Measurements from ENCODE around the gene SUN3.

SUN3 gene, protein sequence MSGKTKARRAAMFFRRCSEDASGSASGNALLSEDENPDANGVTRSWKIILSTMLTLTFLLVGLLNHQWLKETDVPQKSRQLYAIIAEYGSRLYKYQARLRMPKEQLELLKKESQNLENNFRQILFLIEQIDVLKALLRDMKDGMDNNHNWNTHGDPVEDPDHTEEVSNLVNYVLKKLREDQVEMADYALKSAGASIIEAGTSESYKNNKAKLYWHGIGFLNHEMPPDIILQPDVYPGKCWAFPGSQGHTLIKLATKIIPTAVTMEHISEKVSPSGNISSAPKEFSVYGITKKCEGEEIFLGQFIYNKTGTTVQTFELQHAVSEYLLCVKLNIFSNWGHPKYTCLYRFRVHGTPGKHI

DNA sequence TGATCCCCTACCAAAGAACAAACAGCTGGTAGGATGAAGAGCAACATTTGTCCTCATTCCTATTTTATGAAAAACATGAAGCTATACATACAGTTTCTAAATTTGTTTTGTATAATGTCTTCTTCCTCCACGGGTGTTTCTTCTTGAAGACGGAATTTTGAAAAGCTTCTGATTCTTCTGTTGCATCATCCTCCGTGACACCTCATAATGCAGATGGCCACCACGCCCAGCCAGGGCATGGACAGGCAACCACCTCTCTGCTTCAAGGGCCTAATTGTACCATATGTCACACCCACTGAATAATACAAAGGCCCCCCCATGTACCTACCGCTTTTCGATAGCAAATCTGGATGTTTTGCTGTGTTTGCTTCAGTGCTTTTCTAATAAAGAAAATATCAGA, at the start of gene SUN3:
Gene SUN3, minus strand, starts transcription at position 170 of the 400 bp plus-strand sequence. Its CDS starts 169 bp downstream, at position 1.
- no peak within 1 kb of the TSS for H3K4me3 ChIP-seq (ENCODE audit: low read length)
- DNase-seq (ENCODE audit: low read depth): no peak
- TF ChIP-seq, protein P1, sequence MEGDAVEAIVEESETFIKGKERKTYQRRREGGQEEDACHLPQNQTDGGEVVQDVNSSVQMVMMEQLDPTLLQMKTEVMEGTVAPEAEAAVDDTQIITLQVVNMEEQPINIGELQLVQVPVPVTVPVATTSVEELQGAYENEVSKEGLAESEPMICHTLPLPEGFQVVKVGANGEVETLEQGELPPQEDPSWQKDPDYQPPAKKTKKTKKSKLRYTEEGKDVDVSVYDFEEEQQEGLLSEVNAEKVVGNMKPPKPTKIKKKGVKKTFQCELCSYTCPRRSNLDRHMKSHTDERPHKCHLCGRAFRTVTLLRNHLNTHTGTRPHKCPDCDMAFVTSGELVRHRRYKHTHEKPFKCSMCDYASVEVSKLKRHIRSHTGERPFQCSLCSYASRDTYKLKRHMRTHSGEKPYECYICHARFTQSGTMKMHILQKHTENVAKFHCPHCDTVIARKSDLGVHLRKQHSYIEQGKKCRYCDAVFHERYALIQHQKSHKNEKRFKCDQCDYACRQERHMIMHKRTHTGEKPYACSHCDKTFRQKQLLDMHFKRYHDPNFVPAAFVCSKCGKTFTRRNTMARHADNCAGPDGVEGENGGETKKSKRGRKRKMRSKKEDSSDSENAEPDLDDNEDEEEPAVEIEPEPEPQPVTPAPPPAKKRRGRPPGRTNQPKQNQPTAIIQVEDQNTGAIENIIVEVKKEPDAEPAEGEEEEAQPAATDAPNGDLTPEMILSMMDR (conservative IDR thresholded peaks at IDR 0.05; ENCODE audit: low read length): no peak

DNA sequence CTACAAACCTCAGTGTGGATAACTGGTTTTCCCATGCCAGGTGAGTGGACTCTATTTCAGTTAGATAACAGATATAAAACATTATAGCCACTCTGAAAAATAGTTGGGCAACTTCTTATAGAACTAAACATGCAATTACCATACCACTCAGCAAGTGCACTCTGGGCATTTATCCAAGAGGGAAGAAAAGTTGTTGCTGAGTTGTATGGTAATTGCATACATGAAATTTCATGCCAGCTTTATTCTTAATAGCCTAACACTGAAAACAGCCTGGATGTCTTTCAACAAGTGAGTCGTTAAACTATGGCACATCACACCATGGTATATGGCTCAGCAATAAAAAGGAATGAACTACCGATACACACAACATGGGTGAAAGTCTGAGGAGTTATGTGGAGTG, 49.6 kb upstream of the SUN3 start:
- TF ChIP-seq, protein P1 (conservative IDR thresholded peaks at IDR 0.05; ENCODE audit: low read length): no peak
- peak; percentile 31 for DNase-seq (ENCODE audit: low read depth)
- H3K4me3 ChIP-seq (ENCODE audit: low read length): no peak overlapping the region

DNA sequence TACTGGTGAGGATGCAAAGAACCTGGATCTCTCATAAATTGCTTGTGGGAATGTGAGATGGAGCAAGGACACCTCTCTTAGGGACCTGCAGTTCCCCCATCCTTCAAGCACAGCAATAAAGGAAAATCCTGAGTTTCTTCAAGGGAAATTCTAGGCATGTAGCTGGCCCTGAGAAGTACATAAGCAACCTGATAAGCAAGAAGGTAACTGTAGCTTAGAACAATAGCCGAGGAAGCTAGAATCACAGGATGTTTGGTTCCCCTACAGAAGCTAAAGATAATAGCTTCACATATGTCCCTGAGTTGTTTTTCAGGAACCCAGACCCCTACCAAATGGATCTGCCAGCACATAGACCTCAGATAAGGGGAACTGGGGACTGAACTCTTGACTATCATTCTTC, 48.5 kb upstream of the SUN3 start:
- no peak overlapping the region for H3K4me3 ChIP-seq (ENCODE audit: low read length)
- no peak for DNase-seq (ENCODE audit: low read depth)
- TF ChIP-seq, protein P1 (conservative IDR thresholded peaks at IDR 0.05; ENCODE audit: low read length): no peak

DNA sequence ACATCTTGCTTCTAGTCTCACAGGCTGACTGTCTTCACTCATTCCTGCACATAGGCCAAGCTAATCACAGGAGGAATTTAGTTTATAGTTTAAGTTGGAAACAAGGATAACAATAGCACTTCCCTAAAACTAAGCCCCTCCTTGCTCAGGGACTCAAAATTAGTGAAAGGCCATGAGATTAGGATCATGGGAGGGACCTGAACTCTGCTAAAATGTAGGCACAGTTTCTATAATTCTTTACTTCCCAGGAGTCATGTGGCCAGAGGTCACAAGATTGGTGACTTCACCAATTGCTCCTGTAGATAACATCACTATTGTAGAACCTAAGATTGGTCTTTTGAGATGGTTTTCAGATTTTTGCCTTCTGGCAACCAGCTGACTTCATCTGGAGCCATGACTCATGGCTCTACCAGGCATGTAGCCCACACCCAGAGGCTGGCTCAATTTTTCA, 45.3 kb upstream of the SUN3 start:
- peak; percentile 44 for DNase-seq (ENCODE audit: low read depth)
- TF ChIP-seq, protein P1 (conservative IDR thresholded peaks at IDR 0.05; ENCODE audit: low read length): no peak
- no peak overlapping the region for H3K4me3 ChIP-seq (ENCODE audit: low read length)

DNA sequence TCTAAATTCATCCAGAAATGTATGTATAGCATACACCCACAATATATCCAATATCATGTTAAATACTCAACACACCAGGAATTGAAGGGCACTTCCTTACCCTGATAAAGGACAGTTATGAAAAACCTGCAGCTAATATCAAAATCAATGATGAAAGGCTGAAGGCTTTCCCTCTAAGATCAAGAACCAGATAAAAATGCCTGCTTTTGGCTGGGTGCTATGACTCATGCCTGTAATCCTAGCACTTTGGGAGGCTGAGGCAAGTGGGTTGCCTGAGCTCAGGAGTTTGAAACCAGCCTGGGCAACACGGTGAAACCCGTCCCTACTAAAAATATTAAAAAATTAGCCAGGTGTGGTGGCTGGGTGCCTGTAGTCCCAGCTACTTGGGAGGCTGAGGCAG, 38.6 kb upstream of the SUN3 start:
- TF ChIP-seq, protein P1 (conservative IDR thresholded peaks at IDR 0.05; ENCODE audit: low read length): no peak
- no peak overlapping the region for H3K4me3 ChIP-seq (ENCODE audit: low read length)
- DNase-seq (ENCODE audit: low read depth): no peak

DNA sequence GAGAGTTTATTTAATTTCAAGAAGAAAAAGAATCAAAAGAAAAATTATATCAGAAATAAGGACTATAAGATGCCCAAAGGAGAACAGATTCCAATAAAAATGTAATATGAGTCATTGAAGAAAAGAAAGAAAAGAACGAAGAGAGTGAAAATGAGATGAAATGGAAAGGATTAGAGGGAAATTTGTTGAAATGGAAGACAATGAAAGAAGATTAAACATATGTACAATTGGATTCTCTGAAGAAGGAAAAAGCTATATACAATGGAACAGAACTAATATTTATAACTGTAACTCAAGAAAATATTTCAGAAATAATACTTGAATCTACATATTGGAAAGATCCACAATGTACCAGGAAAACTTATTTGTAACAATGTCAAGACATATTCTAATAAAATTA, 35.1 kb upstream of the SUN3 start:
- DNase-seq (ENCODE audit: low read depth): no peak
- TF ChIP-seq, protein P1 (conservative IDR thresholded peaks at IDR 0.05; ENCODE audit: low read length): no peak
- no peak overlapping the region for H3K4me3 ChIP-seq (ENCODE audit: low read length)

DNA sequence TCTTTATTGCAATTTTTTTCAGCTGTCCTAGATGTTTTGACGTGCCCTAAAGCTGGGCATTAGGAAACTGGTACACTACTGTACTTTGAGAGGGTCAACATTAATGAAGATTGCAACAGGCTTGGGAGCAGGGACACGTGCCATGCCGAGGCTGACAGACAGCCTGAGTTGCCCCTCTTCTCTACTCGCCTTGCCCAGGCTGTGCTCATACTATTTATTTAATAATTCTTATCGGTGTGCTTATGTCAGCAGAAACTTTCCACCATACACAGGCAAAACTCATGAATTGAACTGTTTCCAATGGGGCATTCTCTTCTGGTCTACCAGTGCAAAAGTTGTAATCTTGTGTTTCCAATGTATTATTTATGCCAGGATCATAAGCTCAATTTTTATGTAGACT, 30.8 kb upstream of the SUN3 start:
- DNase-seq (ENCODE audit: low read depth): no peak

More for the DNA sequence above, 30.8 kb upstream of the SUN3 start:
- TF ChIP-seq, protein P1 (conservative IDR thresholded peaks at IDR 0.05; ENCODE audit: low read length): no peak
- no peak overlapping the region for H3K4me3 ChIP-seq (ENCODE audit: low read length)
